OCI-LY7 (cell line): ENCODE results near the gene MMP2. TPM values are rescaled to one million over a fixed set of nuclear protein-coding genes. Genes with fewer than 3 reads are reported as not detected.

Experiments
- BruUV-seq: library from RNA; stranded (reverse); fragments of 400-500 nt; replicated peaks from 2 replicates; lab custom pipeline; 2021; lab: Mats Ljungman, UMichigan
- CTCF ChIA-PET: fragments of 300-600 bp; sonication (Branson Sonifier 250); formaldehyde crosslinking; loops from one replicate; lab custom pipeline; 2022; ENCODE audit warnings: antibody characterized with exemption; ENCODE audit not compliant: unreplicated experiment; lab: Charles Lee
- POLR2A ChIA-PET: fragments of 300-600 bp; sonication (Branson Sonifier 250); formaldehyde crosslinking; loops from one replicate; lab custom pipeline; 2022; ENCODE audit warnings: antibody characterized with exemption; lab: Charles Lee
- DNase-seq: peaks from one replicate; pipeline ENCODE4 v3.0.0-alpha.2; 2015; ENCODE audit warnings: low spot score
- H2AFZ ChIP-seq: fragments of 200-600 bp; sonication (generic), shearing (Covaris generic); 2 replicates; pipeline ENCODE4 v1.6.1; 2014; ENCODE audit warnings: mild to moderate bottlenecking, antibody characterized with exemption, low read length, moderate library complexity
- H3K27ac ChIP-seq: fragments of 200-600 bp; sonication (generic); 2 replicates; pipeline ENCODE4 v1.5.1; 2014; ENCODE audit warnings: mixed run types, low read depth, mild to moderate bottlenecking, moderate library complexity, low read length, inconsistent platforms; ENCODE audit not compliant: poor library complexity, severe bottlenecking
- H3K36me3 ChIP-seq: fragments of 200-600 bp; sonication (generic); 2 replicates; pipeline ENCODE4 v1.6.1; 2014; ENCODE audit warnings: mild to moderate bottlenecking, antibody characterized with exemption, low read length, moderate library complexity, mixed read lengths; ENCODE audit not compliant: insufficient read depth
- H3K4me1 ChIP-seq: fragments of 200-600 bp; sonication (generic); 2 replicates; pipeline ENCODE4 v1.5.1; 2014; ENCODE audit warnings: mild to moderate bottlenecking, low read length; ENCODE audit not compliant: insufficient read depth, poor library complexity, severe bottlenecking
- H3K4me2 ChIP-seq: fragments of 200-600 bp; sonication (generic); 2 replicates; pipeline ENCODE4 v1.6.1; 2014; ENCODE audit warnings: mild to moderate bottlenecking, low read length
- H3K4me3 ChIP-seq: fragments of 200-600 bp; sonication (generic); 2 replicates; pipeline ENCODE4 v1.5.1; 2014; ENCODE audit warnings: mild to moderate bottlenecking, low read depth, low read length; ENCODE audit not compliant: poor library complexity, severe bottlenecking
- H3K79me2 ChIP-seq: fragments of 200-600 bp; sonication (generic); 2 replicates; pipeline ENCODE4 v1.6.1; 2016; ENCODE audit warnings: low read depth, mild to moderate bottlenecking, low read length, moderate library complexity, mixed read lengths; ENCODE audit not compliant: insufficient read depth
- H3K9me2 ChIP-seq: fragments of 200-600 bp; sonication (generic); 2 replicates; pipeline ENCODE4 v1.6.1; 2016; ENCODE audit warnings: mild to moderate bottlenecking, low read length, mixed read lengths; ENCODE audit not compliant: insufficient read depth
- H3K9me3 ChIP-seq: fragments of 200-600 bp; sonication (generic); 2 replicates; pipeline ENCODE4 v1.6.1; 2014; ENCODE audit warnings: mild to moderate bottlenecking, mixed run types, low read length, mixed read lengths
- H4K20me1 ChIP-seq: fragments of 200-600 bp; sonication (generic); 2 replicates; pipeline ENCODE4 v1.6.1; 2014; ENCODE audit warnings: mild to moderate bottlenecking, antibody characterized with exemption, low read length, moderate library complexity, mixed read lengths; ENCODE audit not compliant: insufficient read depth
- EZH2phosphoT487 ChIP-seq: fragments of 200-600 bp; sonication (generic); IDR thresholded peaks from 2 replicates; pipeline ENCODE4 v1.6.1; 2018; ENCODE audit warnings: low read depth, borderline replicate concordance, mild to moderate bottlenecking, mixed run types, antibody characterized with exemption, low read length, moderate library complexity, mixed read lengths
- intact Hi-C: fragments of 100-400 bp; cut with micrococcal nuclease; formaldehyde crosslinking; loops from one replicate; pipeline ENCODE4 v1.10.0; 2022; ENCODE audit not compliant: unreplicated experiment
- total RNA-seq, 2 experiments: library from RNA; depleted of rRNA in 1 of 2; stranded (reverse); fragments of >200 nt in 1 of 2; shearing (Covaris generic) in 1 of 2; gene quantifications; 2 replicates each; pipeline ENCODE4 v1.2.3, GENCODE V29; 2014 to 2022
- TF ChIP-seq, protein P1 (sequence below): fragments of 200-600 bp; sonication (generic); conservative IDR thresholded peaks from 2 replicates; pipeline ENCODE4 v1.5.1; 2014; ENCODE audit warnings: mild to moderate bottlenecking, antibody characterized with exemption, low read length, moderate library complexity, mixed read lengths

The MMP2 gene
- total RNA-seq, 2 experiments from 2014 or later = 0.48 TPM; not detected in 1

DNA sequence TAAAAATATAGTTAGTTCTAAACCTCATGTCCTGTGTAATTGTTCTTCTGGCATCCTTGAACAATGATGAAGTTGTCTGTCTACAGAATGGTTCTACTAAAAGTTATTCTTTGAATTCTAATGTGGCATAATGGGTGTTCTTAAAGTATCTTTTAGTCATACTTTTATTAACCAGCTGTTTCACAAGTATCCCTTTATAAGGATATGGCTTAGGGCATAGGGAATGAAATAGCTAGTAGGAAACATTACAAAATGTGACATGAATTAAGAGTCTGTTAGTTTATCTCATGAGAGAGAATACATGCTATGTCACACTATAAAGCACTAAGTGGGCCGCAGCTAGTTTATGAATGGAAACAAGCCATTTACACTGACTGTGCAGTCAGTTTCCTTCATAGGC lies 61.2 kb downstream of the MMP2 start:
- intact Hi-C loops = no loop called here
- Histone ChIP-seq H3K9me3 (no peaks in the 10 kb centered on the region), H3K27ac (no peak overlapping the region), H3K4me3 (no peak overlapping the region), H3K79me2 (no peaks in the 10 kb centered on the region), H3K4me2 (no peak overlapping the region), H3K9me2 (no peaks in the 10 kb centered on the region), H4K20me1 (no peaks in the 10 kb centered on the region), H3K4me1 (no peaks in the 10 kb centered on the region), H3K36me3 (no peaks in the 10 kb centered on the region), H2AFZ (no peak overlapping the region)
- no peak for DNase-seq
- ChIA-PET POLR2A (no interaction called here), CTCF (no interaction called here)
- no TSS peak for BruUV-seq
- no peak for TF ChIP-seq EZH2phosphoT487
- TF ChIP-seq, protein P1, sequence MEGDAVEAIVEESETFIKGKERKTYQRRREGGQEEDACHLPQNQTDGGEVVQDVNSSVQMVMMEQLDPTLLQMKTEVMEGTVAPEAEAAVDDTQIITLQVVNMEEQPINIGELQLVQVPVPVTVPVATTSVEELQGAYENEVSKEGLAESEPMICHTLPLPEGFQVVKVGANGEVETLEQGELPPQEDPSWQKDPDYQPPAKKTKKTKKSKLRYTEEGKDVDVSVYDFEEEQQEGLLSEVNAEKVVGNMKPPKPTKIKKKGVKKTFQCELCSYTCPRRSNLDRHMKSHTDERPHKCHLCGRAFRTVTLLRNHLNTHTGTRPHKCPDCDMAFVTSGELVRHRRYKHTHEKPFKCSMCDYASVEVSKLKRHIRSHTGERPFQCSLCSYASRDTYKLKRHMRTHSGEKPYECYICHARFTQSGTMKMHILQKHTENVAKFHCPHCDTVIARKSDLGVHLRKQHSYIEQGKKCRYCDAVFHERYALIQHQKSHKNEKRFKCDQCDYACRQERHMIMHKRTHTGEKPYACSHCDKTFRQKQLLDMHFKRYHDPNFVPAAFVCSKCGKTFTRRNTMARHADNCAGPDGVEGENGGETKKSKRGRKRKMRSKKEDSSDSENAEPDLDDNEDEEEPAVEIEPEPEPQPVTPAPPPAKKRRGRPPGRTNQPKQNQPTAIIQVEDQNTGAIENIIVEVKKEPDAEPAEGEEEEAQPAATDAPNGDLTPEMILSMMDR = no peak

- intact Hi-C loops = no loop called here
- TF ChIP-seq EZH2phosphoT487 = no peak
- TF ChIP-seq, protein P1 = no peak
- no peaks in the 10 kb centered on the region for H3K9me3 ChIP-seq
- H3K79me2 ChIP-seq = no peaks in the 10 kb centered on the region
- no peak overlapping the region for H3K4me3 ChIP-seq
- no peak overlapping the region for H2AFZ ChIP-seq
- H3K4me1 ChIP-seq = no peaks in the 10 kb centered on the region
- no peaks in the 10 kb centered on the region for H4K20me1 ChIP-seq
- H3K27ac ChIP-seq = no peak overlapping the region
- CTCF ChIA-PET = no interaction called here
- POLR2A ChIA-PET = no interaction called here
- BruUV-seq = no TSS peak
- no peaks in the 10 kb centered on the region for H3K36me3 ChIP-seq
- no peak overlapping the region for H3K4me2 ChIP-seq
- DNase-seq = no peak
- H3K9me2 ChIP-seq = no peaks in the 10 kb centered on the region
These were observed 63.6 kb downstream of the MMP2 start for GRCh38 chr16:55542459-55543082.

DNA sequence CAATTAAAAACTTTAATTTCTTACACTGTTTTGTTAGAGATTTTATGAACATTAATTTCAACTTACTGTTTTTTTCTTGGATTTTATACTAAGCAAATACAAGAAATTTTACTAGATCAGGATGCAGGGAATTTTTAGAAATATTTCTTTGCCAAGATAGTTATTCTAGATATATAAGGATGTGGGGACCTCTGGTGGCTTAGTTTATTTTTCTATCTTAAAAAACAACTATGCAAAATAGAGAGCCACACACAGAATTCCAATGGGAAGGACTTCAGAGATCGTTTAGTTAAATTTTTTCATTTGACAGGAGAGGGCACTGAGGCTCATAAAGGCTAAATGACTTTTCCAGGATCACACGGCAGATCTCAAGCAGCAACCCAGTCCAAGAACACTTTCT lies 64.5 kb downstream of the MMP2 start:
- no peaks in the 10 kb centered on the region for H3K36me3 ChIP-seq
- no peaks in the 10 kb centered on the region for H3K9me2 ChIP-seq
- TF ChIP-seq EZH2phosphoT487 = no peak
- TF ChIP-seq, protein P1 = peak; percentile 45; the same call in 1 of the 2 replicates
- no peaks in the 10 kb centered on the region for H3K79me2 ChIP-seq
- no peak for DNase-seq
- no peaks in the 10 kb centered on the region for H3K9me3 ChIP-seq
- no peaks in the 10 kb centered on the region for H4K20me1 ChIP-seq
- no peak overlapping the region for H3K27ac ChIP-seq
- intact Hi-C loops = no loop called here
- no peaks in the 10 kb centered on the region for H3K4me1 ChIP-seq
- ChIA-PET CTCF (no interaction called here), POLR2A (no interaction called here)
- no TSS peak for BruUV-seq
- H3K4me2 ChIP-seq = no peak overlapping the region
- H3K4me3 ChIP-seq = no peak overlapping the region
- H2AFZ ChIP-seq = no peak overlapping the region
